Fibroblast of the conjunctiva (primary cell): ENCODE measurements around the gene C11orf42.

Source experiments
- DNase-seq: peaks from one replicate; pipeline ENCODE4 v3.0.0-alpha.2; 2010; ENCODE audit warnings: low read depth

The C11orf42 gene

GRCh38 chr11:6258141-6258540 lies 52.8 kb downstream of the C11orf42 start:
- DNase-seq: no peak

GRCh38 chr11:6258571-6259081 lies 53.3 kb downstream of the C11orf42 start:
- no peak for DNase-seq

GRCh38 chr11:6260207-6260726 lies 54.9 kb downstream of the C11orf42 start:
- DNase-seq: no peak
